ENCODE measurements around the gene FLII.

GRCh38 chr17:18247613-18248001 lies 10.9 kb downstream of the FLII start:
- no peak for TF ChIP-seq CTCF (IDR thresholded peaks at IDR 0.05; ENCODE audit: extremely low read depth in 1 of 2, insufficient read depth in 1 of 2, low read depth in 1 of 2, low read length in 2 of 2)
- TF ChIP-seq POLR2A (IDR thresholded peaks at IDR 0.05; ENCODE audit: low read depth, low read length) = no peak
- no peak for TF ChIP-seq JUN (IDR thresholded peaks at IDR 0.05; ENCODE audit: borderline replicate concordance, insufficient read depth, insufficient read length, low read depth)
- TF ChIP-seq EZH2 (IDR thresholded peaks at IDR 0.05; ENCODE audit: borderline replicate concordance, low read depth, low read length, severe bottlenecking) = no peak

All from endothelial cell of umbilical vein (primary cell).